GM19397 (cell line): ENCODE results near the gene TMEM201.

Experiments
- ATAC-seq: cut with Tn5 transposase; IDR thresholded peaks from one replicate; pipeline ENCODE4 v1.9.1; 2021; ENCODE audit warnings: mild to moderate bottlenecking, moderate library complexity; ENCODE audit not compliant: unreplicated experiment

TMEM201 gene

GRCh38 chr1:9577423-9577822, 11.3 kb upstream of the TMEM201 start:
- ATAC-seq: no peak

- no peak for ATAC-seq
Observed at GRCh38 chr1:9580942-9581341, 7.8 kb upstream of the TMEM201 start.

GRCh38 chr1:9586147-9586766, 2.5 kb upstream of the TMEM201 start:
- no peak for ATAC-seq

GRCh38 chr1:9589144-9589718, 520 bp downstream of the TMEM201 start:
- peak; percentile 11 for ATAC-seq

GRCh38 chr1:9589719-9590157, 1.0 kb downstream of the TMEM201 start:
- no peak for ATAC-seq

- ATAC-seq: no peak
Observed at GRCh38 chr1:9590201-9590600, 1.5 kb downstream of the TMEM201 start.

GRCh38 chr1:9590945-9591668, 2.4 kb downstream of the TMEM201 start:
- no peak for ATAC-seq

GRCh38 chr1:9591669-9592509, 3.2 kb downstream of the TMEM201 start:
- ATAC-seq: no peak

- ATAC-seq: no peak
Observed at GRCh38 chr1:9592510-9593075, 3.9 kb downstream of the TMEM201 start.

GRCh38 chr1:9593147-9593491, 4.4 kb downstream of the TMEM201 start:
- ATAC-seq: no peak

GRCh38 chr1:9593492-9594465, 5.1 kb downstream of the TMEM201 start:
- ATAC-seq: no peak

GRCh38 chr1:9594471-9595155, 5.9 kb downstream of the TMEM201 start:
- no peak for ATAC-seq

GRCh38 chr1:9595156-9595967, 6.7 kb downstream of the TMEM201 start:
- ATAC-seq: no peak

- no peak for ATAC-seq
Observed at GRCh38 chr1:9595968-9596340, 7.2 kb downstream of the TMEM201 start.

- no peak for ATAC-seq
Observed at GRCh38 chr1:9596415-9597123, 7.9 kb downstream of the TMEM201 start.

GRCh38 chr1:9597361-9598315, 8.9 kb downstream of the TMEM201 start:
- no peak for ATAC-seq

GRCh38 chr1:9598316-9598700, 9.6 kb downstream of the TMEM201 start:
- no peak for ATAC-seq
